HEK293 (cell line): Measurements from ENCODE around the gene LUC7L.

ENCODE experiments used
- CTCF ChIA-PET: fragments of 350-600 bp; formaldehyde crosslinking; extraction: SDS; loops from one replicate; lab custom pipeline; 2021; ENCODE audit warnings: antibody characterized with exemption; lab: Yijun Ruan, JAX
- POLR2A ChIA-PET: fragments of 300-600 bp; formaldehyde crosslinking; extraction: SDS; loops from one replicate; lab custom pipeline; 2020; ENCODE audit warnings: antibody characterized with exemption, inconsistent platforms; lab: Yijun Ruan, JAX
- H3K27ac ChIP-seq: fragments of 200-500 bp; sonication (Bioruptor generic); 2 replicates; pipeline ENCODE4 v1.5.1; 2014; ENCODE audit warnings: low read depth, low read length, control low read depth, inconsistent platforms; ENCODE audit errors: extremely low read depth
- H3K36me3 ChIP-seq, 2 experiments: fragments of 200-500 bp in 1 of 2; sonication (Bioruptor generic) in 1 of 2; 1 replicate in 1 of 2; 2 replicates in 1 of 2; pipeline ENCODE4 v1.5.1; 2014 to 2017; ENCODE audit warnings: inconsistent platforms in 2 of 2, low read length in 2 of 2; ENCODE audit not compliant: control insufficient read depth in 2 of 2, insufficient read depth in 1 of 2
- H3K4me1 ChIP-seq: fragments of 200-500 bp; sonication (Bioruptor generic); 2 replicates; pipeline ENCODE4 v1.5.1; 2014; ENCODE audit warnings: mild to moderate bottlenecking, low read length, inconsistent platforms; ENCODE audit not compliant: control insufficient read depth, insufficient read depth
- H3K4me3 ChIP-seq: 2 replicates; pipeline ENCODE4 v1.5.1; 2011; ENCODE audit warnings: low read depth, mild to moderate bottlenecking, control low read depth, low read length, moderate library complexity
- H3K9me3 ChIP-seq: fragments of 200-500 bp; sonication (Bioruptor generic); 2 replicates; pipeline ENCODE4 v1.5.1; 2014; ENCODE audit warnings: low read depth, low read length, inconsistent platforms; ENCODE audit not compliant: control insufficient read depth, insufficient read depth
- TCF7L2 ChIP-seq: IDR thresholded peaks from 2 replicates; pipeline ENCODE4 v1.6.1; 2011; ENCODE audit warnings: low read depth, mild to moderate bottlenecking, inconsistent platforms, low read length, moderate library complexity, borderline replicate concordance
- WT1 ChIP-seq: fragments of 450-650 bp; formaldehyde crosslinking; IDR thresholded peaks from 2 replicates; pipeline ENCODE4 v1.5.1; 2016; ENCODE audit warnings: missing biosample characterization, missing genetic modification characterization
- ZBTB8A ChIP-seq: fragments of 450-650 bp; formaldehyde crosslinking; IDR thresholded peaks from 2 replicates; pipeline ENCODE4 v1.5.1; 2016; ENCODE audit warnings: missing biosample characterization, missing genetic modification characterization
- ZNF148 ChIP-seq: fragments of 450-650 bp; formaldehyde crosslinking; IDR thresholded peaks from 2 replicates; pipeline ENCODE4 v1.5.0; 2017; ENCODE audit warnings: missing biosample characterization, missing genetic modification characterization, borderline replicate concordance
- ZNF19 ChIP-seq: fragments of 450-650 bp; formaldehyde crosslinking; IDR thresholded peaks from 2 replicates; pipeline ENCODE4; 2016; ENCODE audit warnings: missing biosample characterization, missing genetic modification characterization, low read depth
- ZNF2 ChIP-seq: fragments of 450-650 bp; formaldehyde crosslinking; IDR thresholded peaks from 2 replicates; pipeline ENCODE4 v1.5.1; 2016; ENCODE audit warnings: missing biosample characterization, missing genetic modification characterization
- ZNF350 ChIP-seq: fragments of 450-650 bp; formaldehyde crosslinking; IDR thresholded peaks from 2 replicates; pipeline ENCODE4 v1.5.0; 2017; ENCODE audit warnings: missing biosample characterization, mild to moderate bottlenecking, missing genetic modification characterization
- ZNF510 ChIP-seq: fragments of 450-650 bp; formaldehyde crosslinking; IDR thresholded peaks from 2 replicates; pipeline ENCODE4 v1.5.1; 2018; ENCODE audit warnings: mild to moderate bottlenecking, missing genetic modification characterization, missing biosample characterization; ENCODE audit not compliant: insufficient replicate concordance
- ZNF544 ChIP-seq: fragments of 450-650 bp; formaldehyde crosslinking; IDR thresholded peaks from 2 replicates; pipeline ENCODE4 v1.5.0; 2017; ENCODE audit warnings: missing biosample characterization, missing genetic modification characterization
- ZNF629 ChIP-seq: fragments of 450-650 bp; formaldehyde crosslinking; IDR thresholded peaks from 2 replicates; pipeline ENCODE4 v1.5.1; 2017; ENCODE audit warnings: missing biosample characterization, missing genetic modification characterization
- ZNF645 ChIP-seq: fragments of 450-650 bp; formaldehyde crosslinking; IDR thresholded peaks from 2 replicates; pipeline ENCODE4; 2016; ENCODE audit warnings: missing biosample characterization, missing genetic modification characterization
- ZNF747 ChIP-seq: fragments of 450-650 bp; formaldehyde crosslinking; IDR thresholded peaks from 2 replicates; pipeline ENCODE4 v1.5.1; 2016; ENCODE audit warnings: missing biosample characterization, missing genetic modification characterization
- ZNF830 ChIP-seq: fragments of 450-650 bp; IDR thresholded peaks from 2 replicates; pipeline ENCODE4 v1.5.0; 2018; ENCODE audit warnings: missing biosample characterization, missing genetic modification characterization, low read depth, mild to moderate bottlenecking, moderate library complexity
- TF ChIP-seq, protein P1 (sequence below): fragments of 450-650 bp; formaldehyde crosslinking; IDR thresholded peaks from 2 replicates; pipeline ENCODE4 v1.5.1; 2016; ENCODE audit warnings: missing biosample characterization, missing genetic modification characterization
- TF ChIP-seq, protein P2 (sequence below): fragments of 450-650 bp; formaldehyde crosslinking; IDR thresholded peaks from 2 replicates; pipeline ENCODE4 v1.5.1; 2016; ENCODE audit warnings: missing biosample characterization, missing genetic modification characterization

The LUC7L gene

DNA sequence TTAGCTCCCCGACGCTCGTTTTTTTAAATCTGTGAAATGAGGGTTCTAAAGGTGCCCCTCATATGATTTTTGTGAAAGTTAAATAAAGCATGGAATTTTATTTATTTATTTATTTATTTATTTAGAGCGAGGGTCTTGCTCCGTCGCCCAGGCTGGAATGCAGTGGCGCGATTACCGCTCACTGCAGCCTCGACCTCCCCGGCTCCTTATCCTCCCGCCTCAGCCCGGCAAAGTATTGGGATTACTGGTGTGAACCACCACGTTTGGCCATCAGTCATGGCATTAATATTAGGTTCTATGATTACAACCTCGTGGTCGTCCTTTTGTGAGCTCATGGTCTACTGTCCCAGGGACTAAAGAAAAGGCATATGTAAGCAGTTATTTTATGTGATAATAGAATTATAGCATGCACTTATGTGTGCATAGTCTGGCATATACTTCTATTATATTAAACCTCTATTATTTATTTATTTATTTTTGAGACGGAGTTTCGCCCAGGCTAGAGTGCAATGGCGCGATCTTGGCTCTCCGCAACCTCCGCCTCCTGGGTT lies 557 bp upstream of the LUC7L start:
- Histone ChIP-seq H3K4me3 (peak overlapping the region; percentile 89; the same call in 1 of the 2 replicates), H3K4me1 (no peaks in the 10 kb centered on the region), H3K9me3 (no peaks in the 10 kb centered on the region), H3K27ac (no peak overlapping the region), H3K36me3 (peaks cover 7 to 30% of the 10 kb centered on the region in 2 experiments)
- TF ChIP-seq ZNF747 (tag by site-specific recombination) (no peak), ZNF148 (no peak), TCF7L2 (no peak), ZNF645 (tag by site-specific recombination) (no peak), ZNF629 (tag by site-specific recombination) (no peak), ZBTB8A (tag by site-specific recombination) (no peak)
- POLR2A ChIA-PET, result interaction anchor here (3.9 kb wide), 1 partner anchor 123 kb away, joined by 31 read pairs; the partner anchor contains the start of gene AXIN1
- CTCF ChIA-PET, result interaction anchor here (0.7 kb wide), 1 partner anchor 81 kb away, joined by 8 read pairs; no protein-coding TSS in a partner anchor

DNA sequence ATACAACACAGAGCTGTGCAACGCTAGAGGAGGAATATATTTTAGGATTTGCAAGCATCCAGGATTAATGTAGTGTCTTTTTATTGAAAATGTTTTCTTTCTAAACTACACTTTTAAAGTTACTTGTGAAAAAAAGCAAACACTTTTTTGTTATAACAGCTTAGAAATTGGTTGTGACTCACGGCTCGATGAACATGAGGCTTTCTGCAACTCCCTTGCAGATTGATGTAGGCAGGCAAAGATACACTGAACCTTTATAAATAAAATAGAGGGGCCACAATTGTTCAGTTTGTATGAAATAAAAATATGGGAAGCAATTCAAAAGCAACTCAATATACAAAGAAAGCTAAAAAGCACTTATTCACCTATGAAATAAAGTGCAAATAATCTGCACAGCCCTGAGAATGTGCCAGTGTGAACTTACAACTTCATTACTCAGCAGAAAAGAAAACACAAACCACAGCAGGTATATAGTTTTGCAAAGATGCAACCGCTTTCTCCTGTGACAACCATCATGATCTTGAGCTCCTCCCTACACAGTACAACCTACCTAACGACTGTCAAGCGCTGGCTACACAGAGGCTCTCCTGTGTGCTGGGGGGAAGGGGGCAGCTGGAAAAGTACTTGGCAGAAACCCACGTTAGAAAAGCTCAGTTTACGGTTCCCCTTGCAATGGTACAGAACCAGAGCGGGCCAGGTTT lies 948 bp downstream of the LUC7L start:
- TF ChIP-seq ZNF830 (tag by site-specific recombination) (no peak), ZNF2 (tag by site-specific recombination) (no peak), ZNF350 (tag by site-specific recombination) (no peak), WT1 (tag by site-specific recombination) (no peak), ZNF629 (tag by site-specific recombination) (no peak), ZNF19 (tag by site-specific recombination) (no peak), ZNF510 (tag by site-specific recombination) (no peak), ZNF544 (tag by site-specific recombination) (no peak)
- TF ChIP-seq, protein P1, sequence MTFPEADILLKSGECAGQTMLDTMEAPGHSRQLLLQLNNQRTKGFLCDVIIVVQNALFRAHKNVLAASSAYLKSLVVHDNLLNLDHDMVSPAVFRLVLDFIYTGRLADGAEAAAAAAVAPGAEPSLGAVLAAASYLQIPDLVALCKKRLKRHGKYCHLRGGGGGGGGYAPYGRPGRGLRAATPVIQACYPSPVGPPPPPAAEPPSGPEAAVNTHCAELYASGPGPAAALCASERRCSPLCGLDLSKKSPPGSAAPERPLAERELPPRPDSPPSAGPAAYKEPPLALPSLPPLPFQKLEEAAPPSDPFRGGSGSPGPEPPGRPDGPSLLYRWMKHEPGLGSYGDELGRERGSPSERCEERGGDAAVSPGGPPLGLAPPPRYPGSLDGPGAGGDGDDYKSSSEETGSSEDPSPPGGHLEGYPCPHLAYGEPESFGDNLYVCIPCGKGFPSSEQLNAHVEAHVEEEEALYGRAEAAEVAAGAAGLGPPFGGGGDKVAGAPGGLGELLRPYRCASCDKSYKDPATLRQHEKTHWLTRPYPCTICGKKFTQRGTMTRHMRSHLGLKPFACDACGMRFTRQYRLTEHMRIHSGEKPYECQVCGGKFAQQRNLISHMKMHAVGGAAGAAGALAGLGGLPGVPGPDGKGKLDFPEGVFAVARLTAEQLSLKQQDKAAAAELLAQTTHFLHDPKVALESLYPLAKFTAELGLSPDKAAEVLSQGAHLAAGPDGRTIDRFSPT, result no peak
- TF ChIP-seq, protein P2, sequence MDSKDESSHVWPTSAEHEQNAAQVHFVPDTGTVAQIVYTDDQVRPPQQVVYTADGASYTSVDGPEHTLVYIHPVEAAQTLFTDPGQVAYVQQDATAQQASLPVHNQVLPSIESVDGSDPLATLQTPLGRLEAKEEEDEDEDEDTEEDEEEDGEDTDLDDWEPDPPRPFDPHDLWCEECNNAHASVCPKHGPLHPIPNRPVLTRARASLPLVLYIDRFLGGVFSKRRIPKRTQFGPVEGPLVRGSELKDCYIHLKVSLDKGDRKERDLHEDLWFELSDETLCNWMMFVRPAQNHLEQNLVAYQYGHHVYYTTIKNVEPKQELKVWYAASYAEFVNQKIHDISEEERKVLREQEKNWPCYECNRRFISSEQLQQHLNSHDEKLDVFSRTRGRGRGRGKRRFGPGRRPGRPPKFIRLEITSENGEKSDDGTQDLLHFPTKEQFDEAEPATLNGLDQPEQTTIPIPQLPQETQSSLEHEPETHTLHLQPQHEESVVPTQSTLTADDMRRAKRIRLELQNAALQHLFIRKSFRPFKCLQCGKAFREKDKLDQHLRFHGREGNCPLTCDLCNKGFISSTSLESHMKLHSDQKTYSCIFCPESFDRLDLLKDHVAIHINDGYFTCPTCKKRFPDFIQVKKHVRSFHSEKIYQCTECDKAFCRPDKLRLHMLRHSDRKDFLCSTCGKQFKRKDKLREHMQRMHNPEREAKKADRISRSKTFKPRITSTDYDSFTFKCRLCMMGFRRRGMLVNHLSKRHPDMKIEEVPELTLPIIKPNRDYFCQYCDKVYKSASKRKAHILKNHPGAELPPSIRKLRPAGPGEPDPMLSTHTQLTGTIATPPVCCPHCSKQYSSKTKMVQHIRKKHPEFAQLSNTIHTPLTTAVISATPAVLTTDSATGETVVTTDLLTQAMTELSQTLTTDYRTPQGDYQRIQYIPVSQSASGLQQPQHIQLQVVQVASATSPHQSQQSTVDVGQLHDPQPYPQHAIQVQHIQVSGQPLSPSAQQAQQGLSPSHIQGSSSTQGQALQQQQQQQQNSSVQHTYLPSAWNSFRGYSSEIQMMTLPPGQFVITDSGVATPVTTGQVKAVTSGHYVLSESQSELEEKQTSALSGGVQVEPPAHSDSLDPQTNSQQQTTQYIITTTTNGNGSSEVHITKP (tag by site-specific recombination), result no peak
- no peaks in the 10 kb centered on the region for H3K9me3 ChIP-seq
- H3K27ac ChIP-seq, result peak overlapping the region; percentile 99
- CTCF ChIA-PET, result interaction anchor here (0.6 to 1.7 kb wide), 8 partner anchors 9 to 137 kb away, joined by 3 to 6 read pairs (median 3); no protein-coding TSS in a partner anchor
- peaks cover 20 to 43% of the 10 kb centered on the region in 2 experiments for H3K36me3 ChIP-seq
- POLR2A ChIA-PET, result interaction anchor here (0.7 to 3.9 kb wide), 7 partner anchors 10 to 175 kb away, joined by 3 to 31 read pairs (median 4); partner anchors contain the start of genes AXIN1, POLR3K and SNRNP25
- H3K4me1 ChIP-seq, result no peaks in the 10 kb centered on the region
- peak overlapping the region; percentile 89 for H3K4me3 ChIP-seq
